Measurements from ENCODE around the gene NYNRIN.
"Not testable (repeated sequence)": the region's sequence is repeated elsewhere in the genome, so short reads cannot be mapped to it uniquely, and the experiment has no call there.

The NYNRIN gene

GRCh38 chr14:24432259-24433131, 33.7 kb downstream of the NYNRIN start:
- no peak for DNase-seq

GRCh38 chr14:24434036-24434435, 35.2 kb downstream of the NYNRIN start:
- DNase-seq: no peak

GRCh38 chr14:24434676-24435075, 35.9 kb downstream of the NYNRIN start:
- DNase-seq: no peak

GRCh38 chr14:24435192-24435810, 36.5 kb downstream of the NYNRIN start:
- DNase-seq: no peak

GRCh38 chr14:24435998-24436354, 37.2 kb downstream of the NYNRIN start:
- DNase-seq: peak; percentile 31

- peak; percentile 82 for DNase-seq
Measured at GRCh38 chr14:24436355-24437019, 37.7 kb downstream of the NYNRIN start.

GRCh38 chr14:24437020-24437735, 38.4 kb downstream of the NYNRIN start:
- no peak for DNase-seq

- no peak for DNase-seq
Measured at GRCh38 chr14:24437736-24438067, 38.9 kb downstream of the NYNRIN start.

- DNase-seq: no peak
Measured at GRCh38 chr14:24438223-24439097, 39.7 kb downstream of the NYNRIN start.

GRCh38 chr14:24439257-24439656, 40.5 kb downstream of the NYNRIN start:
- DNase-seq: no peak

- no peak for DNase-seq
Measured at GRCh38 chr14:24439830-24440605, 41.2 kb downstream of the NYNRIN start.

- DNase-seq: no peak
Measured at GRCh38 chr14:24440606-24441399, 42.0 kb downstream of the NYNRIN start.

GRCh38 chr14:24441485-24441884, 42.7 kb downstream of the NYNRIN start:
- no peak for DNase-seq

- DNase-seq: peak; percentile 81
Measured at GRCh38 chr14:24441904-24442239, 43.1 kb downstream of the NYNRIN start.

GRCh38 chr14:24442240-24443052, 43.6 kb downstream of the NYNRIN start, which contains the start of gene SDR39U1:
TSS of gene SDR39U1 (minus strand) at chr14:24442776. CDS start at chr14:24442769, 7 bp downstream.
- peak; percentile 100 for DNase-seq

GRCh38 chr14:24443053-24443665, 44.4 kb downstream of the NYNRIN start:
- no peak for DNase-seq

- DNase-seq: not testable (repeated sequence)
Measured at GRCh38 chr14:24450828-24451227, 52.0 kb downstream of the NYNRIN start.

GRCh38 chr14:24456980-24457379, 58.2 kb downstream of the NYNRIN start:
- DNase-seq: no peak

- DNase-seq: no peak
Measured at GRCh38 chr14:24458736-24459135, 59.9 kb downstream of the NYNRIN start.
